HUDEP-2 (cell line): Measurements from ENCODE around the gene AGMO.

ENCODE experiments used
- DNase-seq, 76 experiments: peaks; one replicate each; lab custom pipeline; 2025; ENCODE audit not compliant: unreplicated experiment in 76 of 76; lab: John Stamatoyannopoulos, UW

Gene AGMO

DNA sequence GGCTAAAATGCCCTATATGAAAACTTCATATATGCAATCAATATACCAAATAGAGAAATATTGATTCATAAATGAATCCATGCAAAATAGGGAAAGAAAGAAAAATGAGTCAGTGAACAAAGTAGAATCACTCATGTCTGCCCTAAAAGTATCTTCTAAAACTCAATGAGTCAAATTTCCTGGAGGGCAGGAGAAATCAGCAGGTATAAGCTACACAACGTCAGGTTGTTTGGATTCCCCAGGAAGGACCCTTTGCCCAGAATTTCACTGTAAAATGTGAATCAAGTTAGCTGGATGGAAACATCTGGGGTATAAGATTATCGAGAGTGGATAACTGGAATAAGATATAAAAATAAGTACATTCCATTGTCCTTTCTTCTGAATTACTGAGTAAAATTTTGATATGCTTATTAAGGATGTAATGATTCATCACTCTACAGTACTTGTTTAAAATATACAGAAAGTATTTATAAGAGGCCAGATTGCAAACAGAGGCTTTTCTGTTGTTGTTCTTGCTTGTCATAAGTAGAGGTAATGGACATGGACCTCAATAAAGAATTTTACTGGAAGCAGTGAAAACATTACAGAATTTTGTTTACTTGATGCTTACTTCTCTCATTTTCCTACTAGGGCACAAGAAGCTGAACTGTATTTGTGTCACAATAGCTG is 99.0 kb downstream of the AGMO start:
- DNase-seq, result no peak

DNA sequence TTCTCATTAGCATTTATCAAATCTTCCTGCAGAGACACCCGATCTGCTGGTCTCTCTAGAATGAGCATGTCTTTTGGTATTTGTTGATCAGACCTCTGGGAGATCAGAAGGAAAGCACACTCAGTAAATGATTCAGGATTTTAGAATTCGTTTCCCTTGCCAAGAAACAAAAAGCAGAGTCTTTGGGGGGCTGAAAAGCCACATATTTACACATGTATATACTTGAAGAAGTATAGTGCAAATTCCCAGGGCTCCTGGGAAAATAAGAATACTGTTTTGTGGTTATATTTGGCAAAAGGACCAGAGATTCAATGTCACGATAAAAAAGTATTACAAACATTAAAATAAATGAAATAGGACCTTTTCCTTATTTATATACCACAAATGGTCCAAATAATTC is 100.2 kb downstream of the AGMO start:
- DNase-seq, result no peak

DNA sequence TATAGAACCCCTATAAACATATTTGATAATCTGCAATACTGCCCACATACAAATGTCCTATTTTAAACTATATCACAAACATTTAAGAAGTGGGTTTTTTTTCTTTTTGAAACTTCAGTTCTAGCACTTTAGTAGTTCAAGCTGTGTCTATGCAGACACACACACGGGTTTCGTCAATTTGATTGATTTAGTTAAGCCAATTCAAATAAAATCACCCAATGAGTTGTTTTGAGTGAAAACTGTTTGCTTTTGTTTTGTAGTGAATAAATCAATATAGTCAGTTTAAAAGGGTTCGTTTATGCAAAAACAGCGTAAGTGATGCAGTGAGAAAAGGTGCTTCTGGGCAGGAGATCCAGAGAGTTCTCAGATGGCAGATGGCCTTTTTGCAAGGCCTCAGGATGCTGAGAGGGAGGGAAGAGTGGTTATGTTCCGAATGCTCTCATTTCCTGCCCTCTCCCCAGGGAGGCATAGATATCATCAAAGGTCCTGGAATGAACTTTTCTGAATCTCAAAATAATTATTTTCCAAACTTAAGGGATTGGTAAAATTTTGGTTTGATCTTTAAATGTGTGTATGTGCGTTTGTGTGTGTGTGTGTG is 102.7 kb downstream of the AGMO start:
- no peak for DNase-seq

DNA sequence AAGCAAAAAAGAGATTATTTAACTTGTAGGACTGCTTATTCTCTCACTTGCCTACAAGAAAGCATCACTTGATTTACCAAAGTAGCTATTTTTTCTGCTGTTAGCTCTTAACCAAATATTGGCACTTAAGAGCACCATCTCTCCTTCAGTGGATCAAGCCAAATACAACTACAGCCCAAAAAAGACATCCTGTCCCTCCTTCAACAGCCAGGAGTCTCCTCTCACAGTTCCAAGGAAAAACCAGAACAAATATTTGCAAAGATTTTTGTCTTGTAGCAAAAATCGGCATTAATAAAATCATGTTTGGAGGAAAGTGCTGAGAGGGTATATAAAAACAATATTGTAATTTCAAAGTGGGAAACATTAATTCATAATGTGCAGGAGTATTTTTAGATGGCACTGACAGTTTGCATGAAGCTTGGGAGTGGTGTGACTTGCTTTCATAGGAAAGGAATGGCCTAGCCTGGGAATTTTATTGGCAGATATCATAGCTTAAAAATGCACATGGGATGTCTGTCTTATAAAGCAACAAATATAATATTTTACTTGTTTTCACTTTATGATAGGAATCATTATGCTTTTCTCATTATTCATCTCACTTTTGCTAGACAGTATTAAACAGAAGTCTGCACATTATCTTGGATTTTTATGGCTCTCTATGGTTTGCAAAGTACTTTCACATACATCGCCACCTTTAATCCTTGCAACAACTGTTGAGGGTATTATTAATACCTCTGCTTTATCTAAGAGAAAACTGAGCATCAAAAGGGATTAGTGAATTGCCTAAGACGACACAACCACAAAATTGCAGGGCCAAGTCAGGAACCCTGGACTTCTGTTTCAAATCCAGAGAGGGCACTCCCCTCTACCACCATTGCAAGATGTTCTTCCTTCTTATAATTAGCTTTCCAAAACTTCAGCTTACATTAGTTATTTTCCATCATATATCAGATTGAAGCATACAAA is 103.5 kb downstream of the AGMO start:
- no peak for DNase-seq

DNA sequence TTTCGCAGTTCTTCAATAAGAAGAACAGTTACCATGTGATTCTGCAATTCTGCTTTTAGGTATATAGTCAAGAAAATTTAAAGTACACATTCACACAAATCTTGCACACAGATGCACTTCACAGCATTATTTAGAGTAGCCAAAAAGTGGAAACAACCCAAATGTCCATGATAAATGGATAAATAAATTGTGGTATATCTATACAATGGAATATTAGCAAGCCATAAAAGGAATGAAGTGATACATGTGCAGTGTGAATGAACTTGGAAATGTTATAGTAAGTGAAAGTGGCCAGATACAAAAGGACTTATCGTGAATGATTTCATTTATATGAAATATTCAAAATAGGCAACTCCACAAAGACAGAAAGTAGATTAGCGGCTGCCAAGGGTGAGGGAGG is 109.1 kb downstream of the AGMO start:
- no peak for DNase-seq

DNA sequence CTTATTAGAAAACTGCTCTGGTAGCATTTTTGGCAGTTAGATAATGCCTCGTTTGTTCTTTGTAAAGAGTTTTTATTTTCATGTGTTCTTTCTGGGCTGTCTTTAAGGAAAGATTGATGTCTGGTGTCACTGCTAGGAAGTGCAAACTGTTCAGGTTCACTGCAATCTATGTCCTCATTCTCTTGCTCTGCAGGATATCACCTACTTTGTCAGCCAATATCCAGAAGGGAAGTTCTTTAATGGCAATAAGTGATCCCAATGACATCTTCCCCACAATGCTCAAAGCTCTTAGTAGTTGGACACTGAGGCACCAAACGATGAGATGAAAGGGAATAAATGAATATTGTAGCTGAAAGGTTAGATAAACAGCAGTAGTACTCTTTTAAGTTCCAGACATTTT is 115.1 kb downstream of the AGMO start:
- DNase-seq, result no peak

DNA sequence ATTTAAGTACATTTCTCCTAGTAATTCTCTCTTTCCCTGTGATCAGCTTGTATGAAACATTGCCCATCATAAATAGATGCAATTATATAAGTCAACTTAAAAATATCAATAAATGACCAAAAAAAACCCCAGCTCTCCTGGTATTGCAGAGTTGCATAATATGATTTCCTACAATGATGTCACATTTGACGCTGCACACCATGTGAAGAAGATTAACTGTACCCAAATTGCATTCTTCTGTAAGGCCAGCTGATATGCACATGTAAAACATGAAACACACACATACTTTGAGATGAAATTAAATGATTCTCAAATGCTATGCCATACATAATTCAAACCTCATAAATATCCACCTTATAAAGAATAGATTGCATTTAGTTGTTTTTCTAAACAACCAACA is 115.5 kb downstream of the AGMO start:
- no peak for DNase-seq

DNA sequence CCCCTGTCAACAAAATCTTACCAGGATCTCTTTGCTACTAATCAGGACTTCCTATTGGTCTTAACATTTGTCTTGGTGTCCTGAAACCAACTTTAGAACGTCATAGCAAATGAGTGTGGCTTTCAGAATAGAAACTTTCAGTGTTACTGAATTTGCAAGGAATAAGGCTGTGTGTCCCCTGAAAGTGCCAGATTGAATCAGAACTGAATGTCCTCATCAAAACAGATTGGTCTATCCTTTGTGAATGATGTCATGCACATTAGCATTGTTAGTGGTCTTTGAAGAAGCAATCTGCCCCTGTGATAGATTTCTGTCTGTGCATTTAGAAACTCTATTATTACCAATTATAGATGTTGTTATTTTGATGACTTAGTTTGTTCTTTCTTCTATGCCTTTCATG is 119.9 kb downstream of the AGMO start:
- no peak for DNase-seq

DNA sequence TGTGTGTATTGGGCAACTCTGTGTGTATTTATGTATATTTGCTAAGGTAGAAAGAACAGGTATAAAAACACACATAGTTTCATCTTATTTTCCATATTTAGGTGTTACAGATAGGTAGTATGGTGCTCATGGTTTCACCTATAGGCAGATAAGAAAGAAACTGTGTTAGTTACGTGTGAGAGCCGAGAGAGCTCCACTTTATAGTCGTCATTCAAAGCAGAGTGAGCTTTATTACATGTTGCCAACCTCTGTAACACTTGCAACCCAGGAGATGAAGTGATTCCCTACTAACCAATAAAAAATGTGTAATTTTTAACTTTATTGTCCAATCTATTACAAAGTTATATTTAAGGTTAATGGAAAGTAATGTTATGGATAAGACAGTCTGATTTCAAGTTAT is 121.3 kb downstream of the AGMO start:
- no peak for DNase-seq

DNA sequence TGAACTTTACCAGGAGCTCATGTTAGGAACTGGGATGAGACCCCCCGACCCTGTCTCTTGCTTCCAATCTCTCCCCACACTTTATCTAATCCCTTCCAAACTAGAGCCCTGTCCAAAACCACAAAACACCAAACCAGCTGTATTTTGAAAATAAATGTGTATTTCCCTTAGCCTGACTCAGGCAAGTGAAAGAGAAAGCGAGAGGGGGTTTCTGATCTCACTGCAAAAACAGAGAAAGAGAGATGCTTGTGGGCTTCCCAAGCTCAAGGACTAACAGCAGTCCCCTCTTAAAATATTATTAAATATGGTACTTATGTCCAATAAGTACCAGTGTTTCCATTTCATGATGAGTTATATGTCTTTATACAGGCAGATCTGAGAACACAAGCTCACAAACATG is 122.0 kb downstream of the AGMO start:
- no peak for DNase-seq

DNA sequence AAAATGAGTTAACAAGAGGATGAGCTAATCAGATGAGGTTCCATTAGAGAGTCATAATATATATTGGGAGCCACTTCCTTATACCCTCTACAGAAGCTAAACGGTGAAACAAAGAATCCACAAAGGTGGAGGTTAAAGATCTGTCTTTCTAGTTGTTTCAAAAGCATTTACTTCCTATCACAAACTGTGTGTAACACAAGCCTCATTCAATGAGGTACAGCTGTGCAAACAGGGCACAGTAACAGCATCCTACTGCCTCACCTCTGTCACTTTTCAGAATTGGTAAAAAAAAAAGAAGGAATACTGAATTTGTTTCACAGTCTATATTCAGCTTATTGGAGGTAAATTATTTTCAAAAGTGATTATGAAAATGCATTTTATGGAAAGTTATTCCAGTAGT is 128.7 kb downstream of the AGMO start:
- DNase-seq, result no peak

DNA sequence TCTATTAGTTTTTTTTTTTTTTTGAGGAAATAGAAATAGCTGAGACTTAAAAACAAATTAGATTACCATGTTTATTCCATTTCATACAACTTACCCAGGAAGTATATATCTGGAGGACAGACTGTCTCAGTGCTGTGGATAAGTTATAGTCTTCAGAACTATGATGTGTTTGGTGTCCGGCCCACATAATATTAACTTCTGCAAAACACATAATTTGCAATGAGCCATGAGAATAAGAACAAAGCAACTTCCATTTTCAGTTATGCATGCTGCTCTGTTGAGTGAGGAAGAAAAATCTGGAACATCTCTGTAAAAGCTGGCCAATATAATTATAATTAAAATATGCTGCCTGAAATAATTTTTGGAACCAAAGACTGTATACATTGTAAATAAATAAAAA is 130.9 kb downstream of the AGMO start:
- DNase-seq, result no peak

DNA sequence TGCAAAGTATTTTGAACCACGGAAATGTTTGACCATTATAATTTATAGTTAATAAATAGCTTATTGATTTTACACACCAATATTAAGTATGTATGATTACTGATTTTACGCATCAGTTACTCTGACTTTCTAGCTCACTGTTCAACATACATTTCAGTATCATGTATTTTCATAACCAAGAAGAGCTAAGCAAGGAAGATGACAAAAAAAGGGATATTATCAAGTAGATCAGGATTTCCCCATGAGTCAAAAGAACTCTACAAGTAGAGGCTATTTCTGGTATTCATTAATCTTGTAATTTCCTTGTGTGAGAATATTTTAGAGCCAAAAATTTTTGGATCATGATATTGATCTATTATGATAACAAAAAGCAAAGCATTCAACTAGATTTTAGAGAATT is 131.6 kb downstream of the AGMO start:
- DNase-seq, result no peak

DNA sequence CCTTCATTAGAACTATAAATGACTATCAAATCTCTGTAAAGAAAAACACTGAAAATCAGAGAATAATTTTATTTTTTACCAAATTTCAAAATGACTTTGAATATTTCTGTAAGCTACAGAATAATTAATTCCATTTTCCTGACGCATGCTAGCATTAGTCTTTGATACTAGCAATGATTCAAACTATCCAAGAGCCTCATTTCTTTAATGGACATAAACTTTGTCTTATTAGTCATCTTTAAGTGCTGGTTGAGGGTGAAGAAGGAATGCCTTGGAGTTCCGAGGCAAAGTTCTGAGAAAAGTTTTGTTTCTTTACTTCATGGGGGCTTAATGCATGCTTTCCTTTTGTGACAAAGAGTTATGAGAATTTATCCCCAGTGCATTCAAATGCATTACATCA is 137.3 kb downstream of the AGMO start:
- no peak for DNase-seq

DNA sequence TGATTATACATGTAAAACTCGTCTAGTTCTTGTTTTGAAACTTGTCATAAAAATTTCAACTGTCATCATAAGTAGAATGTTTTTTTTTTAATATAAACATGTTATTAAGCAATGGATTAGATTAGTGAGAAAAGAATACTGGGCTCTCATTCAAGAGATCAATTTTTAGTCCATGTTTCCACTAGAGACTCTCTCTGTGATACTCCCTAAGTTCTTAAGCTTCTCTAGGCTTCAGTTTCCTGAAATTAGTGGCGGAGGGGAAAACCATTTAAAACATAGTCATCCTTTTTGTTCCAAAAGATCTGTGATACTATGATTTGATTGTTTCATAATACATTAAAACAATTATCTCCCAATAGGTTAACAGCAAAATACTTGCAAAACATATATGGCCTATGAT is 142.2 kb downstream of the AGMO start:
- no peak for DNase-seq

DNA sequence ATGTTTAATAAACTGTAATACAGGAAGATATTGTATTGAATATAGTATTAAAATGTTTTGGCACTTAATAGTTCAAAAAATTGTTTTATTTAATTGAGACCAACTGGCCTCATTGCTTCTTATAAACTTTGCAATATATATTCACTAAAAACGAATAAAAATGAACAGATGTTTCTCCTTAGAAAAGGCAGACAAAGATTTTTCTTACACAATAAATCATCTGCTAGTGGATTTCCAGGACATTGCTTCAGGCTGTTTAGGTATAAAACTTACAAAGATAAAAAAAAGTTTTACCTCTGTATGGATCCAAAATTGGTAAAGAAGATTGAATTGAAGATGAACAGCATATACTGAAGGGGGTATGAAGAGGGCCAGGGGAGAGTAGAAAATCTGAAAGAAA is 143.6 kb downstream of the AGMO start:
- DNase-seq, result no peak

DNA sequence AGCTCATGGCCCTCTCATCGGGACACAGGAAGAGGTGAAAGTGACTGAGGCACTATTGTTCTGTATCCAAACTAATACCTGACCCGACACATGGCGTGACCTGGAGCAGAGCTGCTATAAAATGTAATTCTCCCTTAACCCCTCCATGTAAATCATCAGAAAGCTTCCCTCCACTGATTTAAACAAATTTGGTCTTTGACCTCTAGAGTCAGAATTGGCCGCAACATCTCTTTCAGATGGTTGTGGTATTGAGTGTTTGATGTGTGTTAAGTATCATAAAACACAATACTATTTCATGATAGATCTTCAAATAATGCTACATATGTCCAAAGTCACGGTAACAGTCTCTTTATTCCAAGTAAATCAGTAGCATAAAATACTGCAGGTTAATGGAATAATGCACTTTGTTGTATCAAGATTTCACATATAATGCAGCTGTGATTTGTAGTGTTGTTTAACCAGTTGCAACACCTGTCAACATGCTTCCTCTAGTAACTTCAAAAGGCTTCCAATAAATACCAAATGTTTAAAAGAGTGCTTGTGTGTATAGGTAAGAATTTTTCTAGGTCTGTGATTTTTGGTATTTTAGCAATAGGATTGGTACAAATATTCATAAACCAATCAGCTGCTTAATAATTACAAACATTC is 144.3 kb downstream of the AGMO start:
- DNase-seq, result no peak

DNA sequence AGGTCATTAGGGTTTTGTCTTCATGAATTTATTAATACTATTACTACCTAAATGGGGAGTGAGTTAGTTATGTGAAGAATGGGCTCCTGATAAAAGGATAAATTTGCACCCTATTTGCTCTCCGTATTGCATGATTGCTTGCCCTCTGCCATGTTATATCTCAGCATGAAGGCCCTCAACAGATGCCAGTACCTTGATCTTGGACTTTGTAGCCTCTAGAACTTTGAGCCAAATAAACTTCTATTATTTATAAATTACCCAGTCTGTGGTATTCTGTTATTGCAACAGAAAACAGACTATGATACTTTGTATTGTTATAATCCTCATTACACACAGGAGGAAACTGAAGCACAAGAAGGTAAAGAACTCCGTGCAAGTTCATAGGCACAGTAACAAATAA is 150.8 kb downstream of the AGMO start:
- DNase-seq, result no peak

DNA sequence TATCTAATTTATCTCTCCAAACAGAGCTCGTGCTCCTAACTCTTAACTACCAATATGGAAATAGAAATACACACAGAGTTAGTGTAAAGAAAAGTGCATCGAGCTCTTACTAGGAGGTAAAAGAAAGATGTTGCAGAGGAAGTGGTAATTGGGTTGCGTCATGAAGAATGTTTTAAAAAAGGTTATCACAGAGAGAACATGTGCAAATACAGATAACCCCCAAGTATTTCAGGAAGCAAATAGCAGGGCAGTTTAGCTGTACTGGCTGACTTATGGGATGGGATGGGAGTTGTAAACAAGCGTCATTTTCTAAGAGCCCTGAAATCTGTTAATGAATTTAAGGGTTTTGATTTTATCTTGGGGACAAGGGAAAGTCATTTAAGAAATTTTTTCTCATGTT is 153.9 kb downstream of the AGMO start:
- DNase-seq, result peak in 1 of 76 experiments; percentile 6

DNA sequence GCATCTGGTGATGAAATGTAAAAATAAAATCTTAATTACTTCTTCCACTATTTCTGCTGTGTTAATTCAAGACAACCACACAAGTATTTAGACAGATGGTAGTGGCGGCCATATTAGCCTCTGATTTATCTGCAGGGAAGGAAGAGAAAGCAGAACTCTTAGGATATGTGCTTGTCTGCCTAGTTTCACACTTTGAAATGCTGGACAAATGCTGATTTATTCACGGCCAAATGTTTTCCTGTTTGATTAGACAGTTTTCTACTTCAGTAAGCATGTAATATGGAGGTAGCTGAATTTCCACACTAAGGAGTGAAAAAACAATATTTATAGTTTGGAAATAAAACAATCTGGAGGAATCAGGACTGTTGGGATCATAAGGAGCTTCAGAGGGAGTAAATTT is 158.1 kb downstream of the AGMO start:
- DNase-seq, result no peak

DNA sequence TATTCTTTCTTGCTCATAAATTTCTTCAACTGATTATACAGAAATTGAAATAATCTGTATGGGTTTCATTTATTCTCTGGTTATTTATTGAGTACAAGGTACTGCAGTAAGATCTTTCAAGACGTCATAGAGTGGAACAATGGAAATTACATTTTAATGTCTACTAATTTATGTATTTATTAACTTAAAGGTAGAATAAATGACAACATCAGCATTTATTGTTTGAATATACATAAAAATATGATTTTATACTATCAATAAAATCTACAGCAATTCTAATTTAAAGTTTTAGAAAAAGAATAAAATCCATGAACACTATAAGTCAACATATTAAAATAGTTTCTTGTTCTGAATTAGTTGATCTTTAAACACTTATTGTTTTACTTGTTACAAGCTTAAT is 158.5 kb downstream of the AGMO start:
- DNase-seq, result no peak
